K562 (cell line): ENCODE results near the gene RGS17. TPM values are rescaled to one million over a fixed set of nuclear protein-coding genes. Genes with fewer than 3 reads are reported as not detected.

Source experiments
- JUND ChIP-seq, 2 experiments: IDR thresholded peaks; 2 replicates in 1 of 2; 3 replicates in 1 of 2; pipeline ENCODE4 v1.6.1; 2011; ENCODE audit warnings: borderline replicate concordance in 2 of 2, low read depth in 2 of 2, low read length in 2 of 2, improper control_type of control experiment in 1 of 2, missing biosample characterization in 1 of 2, missing genetic modification characterization in 1 of 2, missing genetic modification reagents in 1 of 2
- SIN3B ChIP-seq: fragments of 450-650 bp; IDR thresholded peaks from 2 replicates; pipeline ENCODE4 v1.6.1; 2017; ENCODE audit warnings: low read depth, mild to moderate bottlenecking, moderate library complexity
- ZNF436 ChIP-seq: fragments of 250-450, 450-650 bp; sonication (Bioruptor Pico); formaldehyde crosslinking; IDR thresholded peaks from 2 replicates; pipeline ENCODE4 v1.7.0; 2020; ENCODE audit warnings: mild to moderate bottlenecking
- ZNF707 ChIP-seq: fragments of 250-450 bp; sonication (Bioruptor Pico); conservative IDR thresholded peaks from 2 replicates; pipeline ENCODE4 v1.8.0; 2022; ENCODE audit warnings: inconsistent platforms, mild to moderate bottlenecking, moderate library complexity
- polyA plus RNA-seq, 8 experiments: library from polyadenylated mRNA; depleted of rRNA in 4 of 8; stranded (reverse) in 5 of 8; unstranded in 3 of 8; fragments of >200 nt; fragmentation: Nextera tagmentation in 2 of 8; fragmentation: Illumina TruSeq in 1 of 8; extraction: Ambion mirVana in 2 of 8; extraction: Trizol in 1 of 8; gene quantifications; 2 replicates each; pipeline versions ENCODE4 v1.2.1 to v1.2.3, GENCODE V29; 2011 to 2014; ENCODE audit warnings: inconsistent platforms in 1 of 8, missing spikeins in 1 of 8
- total RNA-seq, 7 experiments: library from RNA; depleted of rRNA in 6 of 7; stranded (reverse); fragments of >200 nt in 6 of 7; fragmentation: Illumina TruSeq in 2 of 7; extraction: Trizol in 2 of 7; gene quantifications; 2 replicates each; pipeline versions ENCODE4 v1.2.1 to v1.2.3, GENCODE V29; 2011 to 2021; ENCODE audit warnings: low replicate concordance in 1 of 7
- TF ChIP-seq, protein P1 (sequence below): conservative IDR thresholded peaks from 2 replicates; pipeline ENCODE4 v1.6.1; 2011; ENCODE audit warnings: low read depth, mild to moderate bottlenecking, low read length; ENCODE audit not compliant: control insufficient read depth
- TF ChIP-seq, protein P2 (sequence below): fragments of 250-450 bp; sonication (Bioruptor Pico); IDR thresholded peaks from 2 replicates; pipeline ENCODE4 v1.5.0; 2021
- TF ChIP-seq, protein P3 (sequence below): fragments of 450-650 bp; formaldehyde crosslinking; IDR thresholded peaks from 2 replicates; pipeline ENCODE4 v1.4.0; 2020; ENCODE audit warnings: mild to moderate bottlenecking, mixed read lengths
- TF ChIP-seq, protein P4 (sequence below): fragments of 450-650 bp; IDR thresholded peaks from 2 replicates; pipeline ENCODE4 v1.6.1; 2018; ENCODE audit not compliant: partially characterized antibody
- TF ChIP-seq, protein P5 (sequence below): sonication (generic); formaldehyde crosslinking; IDR thresholded peaks from 2 replicates; pipeline ENCODE4 v1.8.0; 2022; ENCODE audit warnings: missing genetic modification reagents, mild to moderate bottlenecking, borderline replicate concordance
- TF ChIP-seq, protein P6 (sequence below): fragments of 250-450 bp; sonication (Bioruptor Pico); IDR thresholded peaks from 2 replicates; pipeline ENCODE4 v1.5.0; 2021
- TF ChIP-seq, protein P7 (sequence below): fragments of 250-450 bp; sonication (Bioruptor Pico); IDR thresholded peaks from 2 replicates; pipeline ENCODE4 v1.4.0; 2020; ENCODE audit warnings: mild to moderate bottlenecking

Gene RGS17
- total and polyA plus RNA-seq, 9 of the 15 experiments (the other 6 are each of a cell fraction or from before 2014, with no cell fraction given), result 0.01 to 0.14 (median 0.08) TPM; not detected in 6

DNA sequence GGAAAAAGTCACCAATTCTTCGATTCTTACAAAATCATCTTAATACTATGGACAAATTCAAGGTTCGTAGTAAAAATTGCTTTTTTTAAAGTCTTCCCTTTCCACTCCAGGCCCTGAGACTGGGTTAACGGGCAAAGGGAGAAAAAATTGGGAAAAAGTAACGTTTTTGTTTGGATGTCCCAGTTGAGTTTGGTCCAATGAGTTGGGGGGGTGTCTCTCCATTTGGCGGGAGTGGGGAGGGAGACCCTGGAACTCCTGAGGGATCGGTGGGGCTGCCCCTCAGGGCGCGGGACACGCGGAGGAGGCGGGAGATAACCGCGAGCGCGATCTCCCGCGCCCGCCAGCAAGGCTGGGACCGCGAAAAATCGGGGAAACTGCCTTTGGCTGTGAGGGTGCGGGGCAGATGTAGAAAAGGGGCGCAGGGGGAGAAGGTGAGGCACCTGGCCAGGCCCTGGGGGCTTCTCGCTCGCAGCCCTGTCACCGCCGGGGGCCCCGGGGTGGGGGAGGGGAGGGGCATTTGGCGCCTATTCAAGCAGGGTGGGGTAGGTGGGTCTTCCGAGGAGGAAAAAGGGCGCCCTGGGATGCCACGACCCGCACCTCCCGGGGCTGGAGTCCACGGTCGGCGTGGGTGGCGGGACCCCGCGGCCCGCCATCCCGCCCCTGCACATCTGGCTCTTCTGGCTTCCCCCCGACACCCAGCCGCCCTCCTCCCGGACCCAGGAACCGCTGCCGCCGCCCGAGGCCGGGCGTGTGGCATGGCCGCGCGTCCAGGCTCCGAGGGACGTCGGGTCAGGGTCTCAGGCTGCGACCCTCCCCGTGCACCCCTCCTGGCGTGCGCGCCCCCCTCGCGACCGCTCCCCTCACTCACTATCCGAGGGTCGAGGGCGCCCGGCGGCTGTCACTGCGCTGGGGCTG, 148.8 kb downstream of the RGS17 start (continued):
- TF ChIP-seq, protein P1, sequence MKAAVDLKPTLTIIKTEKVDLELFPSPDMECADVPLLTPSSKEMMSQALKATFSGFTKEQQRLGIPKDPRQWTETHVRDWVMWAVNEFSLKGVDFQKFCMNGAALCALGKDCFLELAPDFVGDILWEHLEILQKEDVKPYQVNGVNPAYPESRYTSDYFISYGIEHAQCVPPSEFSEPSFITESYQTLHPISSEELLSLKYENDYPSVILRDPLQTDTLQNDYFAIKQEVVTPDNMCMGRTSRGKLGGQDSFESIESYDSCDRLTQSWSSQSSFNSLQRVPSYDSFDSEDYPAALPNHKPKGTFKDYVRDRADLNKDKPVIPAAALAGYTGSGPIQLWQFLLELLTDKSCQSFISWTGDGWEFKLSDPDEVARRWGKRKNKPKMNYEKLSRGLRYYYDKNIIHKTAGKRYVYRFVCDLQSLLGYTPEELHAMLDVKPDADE, result no peak; the same call in 1 of the 2 replicates
- TF ChIP-seq ZNF436 (no peak), ZNF707 (CRISPR knock-in tag) (no peak), JUND (IDR thresholded peaks at IDR 0.05; ENCODE audit: borderline replicate concordance, low read depth, low read length) (no peak), JUND (tag; IDR thresholded peaks at IDR 0.05; ENCODE audit: borderline replicate concordance, low read depth, low read length) (no peak), SIN3B (no peak)
- TF ChIP-seq, protein P2, sequence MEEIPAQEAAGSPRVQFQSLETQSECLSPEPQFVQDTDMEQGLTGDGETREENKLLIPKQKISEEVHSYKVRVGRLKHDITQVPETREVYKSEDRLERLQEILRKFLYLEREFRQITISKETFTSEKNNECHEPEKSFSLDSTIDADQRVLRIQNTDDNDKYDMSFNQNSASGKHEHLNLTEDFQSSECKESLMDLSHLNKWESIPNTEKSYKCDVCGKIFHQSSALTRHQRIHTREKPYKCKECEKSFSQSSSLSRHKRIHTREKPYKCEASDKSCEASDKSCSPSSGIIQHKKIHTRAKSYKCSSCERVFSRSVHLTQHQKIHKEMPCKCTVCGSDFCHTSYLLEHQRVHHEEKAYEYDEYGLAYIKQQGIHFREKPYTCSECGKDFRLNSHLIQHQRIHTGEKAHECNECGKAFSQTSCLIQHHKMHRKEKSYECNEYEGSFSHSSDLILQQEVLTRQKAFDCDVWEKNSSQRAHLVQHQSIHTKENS (CRISPR knock-in tag), result no peak
- TF ChIP-seq, protein P3, sequence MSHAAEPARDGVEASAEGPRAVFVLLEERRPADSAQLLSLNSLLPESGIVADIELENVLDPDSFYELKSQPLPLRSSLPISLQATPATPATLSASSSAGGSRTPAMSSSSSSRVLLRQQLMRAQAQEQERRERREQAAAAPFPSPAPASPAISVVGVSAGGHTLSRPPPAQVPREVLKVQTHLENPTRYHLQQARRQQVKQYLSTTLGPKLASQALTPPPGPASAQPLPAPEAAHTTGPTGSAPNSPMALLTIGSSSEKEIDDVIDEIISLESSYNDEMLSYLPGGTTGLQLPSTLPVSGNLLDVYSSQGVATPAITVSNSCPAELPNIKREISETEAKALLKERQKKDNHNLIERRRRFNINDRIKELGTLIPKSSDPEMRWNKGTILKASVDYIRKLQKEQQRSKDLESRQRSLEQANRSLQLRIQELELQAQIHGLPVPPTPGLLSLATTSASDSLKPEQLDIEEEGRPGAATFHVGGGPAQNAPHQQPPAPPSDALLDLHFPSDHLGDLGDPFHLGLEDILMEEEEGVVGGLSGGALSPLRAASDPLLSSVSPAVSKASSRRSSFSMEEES (CRISPR knock-in tag), result no peak
- TF ChIP-seq, protein P4, sequence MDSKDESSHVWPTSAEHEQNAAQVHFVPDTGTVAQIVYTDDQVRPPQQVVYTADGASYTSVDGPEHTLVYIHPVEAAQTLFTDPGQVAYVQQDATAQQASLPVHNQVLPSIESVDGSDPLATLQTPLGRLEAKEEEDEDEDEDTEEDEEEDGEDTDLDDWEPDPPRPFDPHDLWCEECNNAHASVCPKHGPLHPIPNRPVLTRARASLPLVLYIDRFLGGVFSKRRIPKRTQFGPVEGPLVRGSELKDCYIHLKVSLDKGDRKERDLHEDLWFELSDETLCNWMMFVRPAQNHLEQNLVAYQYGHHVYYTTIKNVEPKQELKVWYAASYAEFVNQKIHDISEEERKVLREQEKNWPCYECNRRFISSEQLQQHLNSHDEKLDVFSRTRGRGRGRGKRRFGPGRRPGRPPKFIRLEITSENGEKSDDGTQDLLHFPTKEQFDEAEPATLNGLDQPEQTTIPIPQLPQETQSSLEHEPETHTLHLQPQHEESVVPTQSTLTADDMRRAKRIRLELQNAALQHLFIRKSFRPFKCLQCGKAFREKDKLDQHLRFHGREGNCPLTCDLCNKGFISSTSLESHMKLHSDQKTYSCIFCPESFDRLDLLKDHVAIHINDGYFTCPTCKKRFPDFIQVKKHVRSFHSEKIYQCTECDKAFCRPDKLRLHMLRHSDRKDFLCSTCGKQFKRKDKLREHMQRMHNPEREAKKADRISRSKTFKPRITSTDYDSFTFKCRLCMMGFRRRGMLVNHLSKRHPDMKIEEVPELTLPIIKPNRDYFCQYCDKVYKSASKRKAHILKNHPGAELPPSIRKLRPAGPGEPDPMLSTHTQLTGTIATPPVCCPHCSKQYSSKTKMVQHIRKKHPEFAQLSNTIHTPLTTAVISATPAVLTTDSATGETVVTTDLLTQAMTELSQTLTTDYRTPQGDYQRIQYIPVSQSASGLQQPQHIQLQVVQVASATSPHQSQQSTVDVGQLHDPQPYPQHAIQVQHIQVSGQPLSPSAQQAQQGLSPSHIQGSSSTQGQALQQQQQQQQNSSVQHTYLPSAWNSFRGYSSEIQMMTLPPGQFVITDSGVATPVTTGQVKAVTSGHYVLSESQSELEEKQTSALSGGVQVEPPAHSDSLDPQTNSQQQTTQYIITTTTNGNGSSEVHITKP, result no peak
- TF ChIP-seq, protein P5, sequence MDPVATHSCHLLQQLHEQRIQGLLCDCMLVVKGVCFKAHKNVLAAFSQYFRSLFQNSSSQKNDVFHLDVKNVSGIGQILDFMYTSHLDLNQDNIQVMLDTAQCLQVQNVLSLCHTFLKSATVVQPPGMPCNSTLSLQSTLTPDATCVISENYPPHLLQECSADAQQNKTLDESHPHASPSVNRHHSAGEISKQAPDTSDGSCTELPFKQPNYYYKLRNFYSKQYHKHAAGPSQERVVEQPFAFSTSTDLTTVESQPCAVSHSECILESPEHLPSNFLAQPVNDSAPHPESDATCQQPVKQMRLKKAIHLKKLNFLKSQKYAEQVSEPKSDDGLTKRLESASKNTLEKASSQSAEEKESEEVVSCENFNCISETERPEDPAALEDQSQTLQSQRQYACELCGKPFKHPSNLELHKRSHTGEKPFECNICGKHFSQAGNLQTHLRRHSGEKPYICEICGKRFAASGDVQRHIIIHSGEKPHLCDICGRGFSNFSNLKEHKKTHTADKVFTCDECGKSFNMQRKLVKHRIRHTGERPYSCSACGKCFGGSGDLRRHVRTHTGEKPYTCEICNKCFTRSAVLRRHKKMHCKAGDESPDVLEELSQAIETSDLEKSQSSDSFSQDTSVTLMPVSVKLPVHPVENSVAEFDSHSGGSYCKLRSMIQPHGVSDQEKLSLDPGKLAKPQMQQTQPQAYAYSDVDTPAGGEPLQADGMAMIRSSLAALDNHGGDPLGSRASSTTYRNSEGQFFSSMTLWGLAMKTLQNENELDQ (CRISPR knock-in tag), result peak; percentile 42; the same call in 1 of the 2 replicates
- TF ChIP-seq, protein P6, sequence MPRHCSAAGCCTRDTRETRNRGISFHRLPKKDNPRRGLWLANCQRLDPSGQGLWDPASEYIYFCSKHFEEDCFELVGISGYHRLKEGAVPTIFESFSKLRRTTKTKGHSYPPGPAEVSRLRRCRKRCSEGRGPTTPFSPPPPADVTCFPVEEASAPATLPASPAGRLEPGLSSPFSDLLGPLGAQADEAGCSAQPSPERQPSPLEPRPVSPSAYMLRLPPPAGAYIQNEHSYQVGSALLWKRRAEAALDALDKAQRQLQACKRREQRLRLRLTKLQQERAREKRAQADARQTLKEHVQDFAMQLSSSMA, result no peak
- TF ChIP-seq, protein P7, sequence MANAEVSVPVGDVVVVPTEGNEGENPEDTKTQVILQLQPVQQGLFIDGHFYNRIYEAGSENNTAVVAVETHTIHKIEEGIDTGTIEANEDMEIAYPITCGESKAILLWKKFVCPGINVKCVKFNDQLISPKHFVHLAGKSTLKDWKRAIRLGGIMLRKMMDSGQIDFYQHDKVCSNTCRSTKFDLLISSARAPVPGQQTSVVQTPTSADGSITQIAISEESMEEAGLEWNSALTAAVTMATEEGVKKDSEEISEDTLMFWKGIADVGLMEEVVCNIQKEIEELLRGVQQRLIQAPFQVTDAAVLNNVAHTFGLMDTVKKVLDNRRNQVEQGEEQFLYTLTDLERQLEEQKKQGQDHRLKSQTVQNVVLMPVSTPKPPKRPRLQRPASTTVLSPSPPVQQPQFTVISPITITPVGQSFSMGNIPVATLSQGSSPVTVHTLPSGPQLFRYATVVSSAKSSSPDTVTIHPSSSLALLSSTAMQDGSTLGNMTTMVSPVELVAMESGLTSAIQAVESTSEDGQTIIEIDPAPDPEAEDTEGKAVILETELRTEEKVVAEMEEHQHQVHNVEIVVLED (CRISPR knock-in tag), result no peak
